Activated naive CD8-positive, alpha-beta T cell treated with anti-CD3 and anti-CD28 coated beads, Interleukin-2, amount 50 U/mL, for 24 hours (primary cell): ENCODE measurements around the gene CCAR1.
"Not testable (repeated sequence)": the region's sequence is repeated elsewhere in the genome, so short reads cannot be mapped to it uniquely, and the experiment has no call there.

Experiments
- ATAC-seq: fragments of 150-1000 bp; cut with Tn5 transposase; one replicate; pipeline ENCODE4 v1.10.0; 2021
- DNase-seq: peaks from one replicate; pipeline ENCODE4 v3.0.0; 2021
- H3K27ac Mint-ChIP-seq: one replicate; pipeline ENCODE4 v1.8.0; 2021; ENCODE audit warnings: mild to moderate bottlenecking, mixed read lengths
- H3K27me3 Mint-ChIP-seq: one replicate; pipeline ENCODE4 v1.8.0; 2021; ENCODE audit warnings: mixed read lengths
- H3K36me3 Mint-ChIP-seq: one replicate; pipeline ENCODE4 v1.8.0; 2021; ENCODE audit warnings: low read depth, mixed read lengths
- H3K4me1 Mint-ChIP-seq: one replicate; pipeline ENCODE4 v1.8.0; 2021; ENCODE audit warnings: mixed read lengths
- H3K4me3 Mint-ChIP-seq: one replicate; pipeline ENCODE4 v1.8.0; 2021; ENCODE audit warnings: mild to moderate bottlenecking, moderate library complexity, mixed read lengths
- H3K9me3 Mint-ChIP-seq: one replicate; pipeline ENCODE4 v1.8.0; 2021; ENCODE audit warnings: mixed read lengths

Gene CCAR1, protein sequence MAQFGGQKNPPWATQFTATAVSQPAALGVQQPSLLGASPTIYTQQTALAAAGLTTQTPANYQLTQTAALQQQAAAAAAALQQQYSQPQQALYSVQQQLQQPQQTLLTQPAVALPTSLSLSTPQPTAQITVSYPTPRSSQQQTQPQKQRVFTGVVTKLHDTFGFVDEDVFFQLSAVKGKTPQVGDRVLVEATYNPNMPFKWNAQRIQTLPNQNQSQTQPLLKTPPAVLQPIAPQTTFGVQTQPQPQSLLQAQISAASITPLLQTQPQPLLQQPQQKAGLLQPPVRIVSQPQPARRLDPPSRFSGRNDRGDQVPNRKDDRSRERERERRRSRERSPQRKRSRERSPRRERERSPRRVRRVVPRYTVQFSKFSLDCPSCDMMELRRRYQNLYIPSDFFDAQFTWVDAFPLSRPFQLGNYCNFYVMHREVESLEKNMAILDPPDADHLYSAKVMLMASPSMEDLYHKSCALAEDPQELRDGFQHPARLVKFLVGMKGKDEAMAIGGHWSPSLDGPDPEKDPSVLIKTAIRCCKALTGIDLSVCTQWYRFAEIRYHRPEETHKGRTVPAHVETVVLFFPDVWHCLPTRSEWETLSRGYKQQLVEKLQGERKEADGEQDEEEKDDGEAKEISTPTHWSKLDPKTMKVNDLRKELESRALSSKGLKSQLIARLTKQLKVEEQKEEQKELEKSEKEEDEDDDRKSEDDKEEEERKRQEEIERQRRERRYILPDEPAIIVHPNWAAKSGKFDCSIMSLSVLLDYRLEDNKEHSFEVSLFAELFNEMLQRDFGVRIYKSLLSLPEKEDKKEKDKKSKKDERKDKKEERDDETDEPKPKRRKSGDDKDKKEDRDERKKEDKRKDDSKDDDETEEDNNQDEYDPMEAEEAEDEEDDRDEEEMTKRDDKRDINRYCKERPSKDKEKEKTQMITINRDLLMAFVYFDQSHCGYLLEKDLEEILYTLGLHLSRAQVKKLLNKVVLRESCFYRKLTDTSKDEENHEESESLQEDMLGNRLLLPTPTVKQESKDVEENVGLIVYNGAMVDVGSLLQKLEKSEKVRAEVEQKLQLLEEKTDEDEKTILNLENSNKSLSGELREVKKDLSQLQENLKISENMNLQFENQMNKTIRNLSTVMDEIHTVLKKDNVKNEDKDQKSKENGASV

DNA sequence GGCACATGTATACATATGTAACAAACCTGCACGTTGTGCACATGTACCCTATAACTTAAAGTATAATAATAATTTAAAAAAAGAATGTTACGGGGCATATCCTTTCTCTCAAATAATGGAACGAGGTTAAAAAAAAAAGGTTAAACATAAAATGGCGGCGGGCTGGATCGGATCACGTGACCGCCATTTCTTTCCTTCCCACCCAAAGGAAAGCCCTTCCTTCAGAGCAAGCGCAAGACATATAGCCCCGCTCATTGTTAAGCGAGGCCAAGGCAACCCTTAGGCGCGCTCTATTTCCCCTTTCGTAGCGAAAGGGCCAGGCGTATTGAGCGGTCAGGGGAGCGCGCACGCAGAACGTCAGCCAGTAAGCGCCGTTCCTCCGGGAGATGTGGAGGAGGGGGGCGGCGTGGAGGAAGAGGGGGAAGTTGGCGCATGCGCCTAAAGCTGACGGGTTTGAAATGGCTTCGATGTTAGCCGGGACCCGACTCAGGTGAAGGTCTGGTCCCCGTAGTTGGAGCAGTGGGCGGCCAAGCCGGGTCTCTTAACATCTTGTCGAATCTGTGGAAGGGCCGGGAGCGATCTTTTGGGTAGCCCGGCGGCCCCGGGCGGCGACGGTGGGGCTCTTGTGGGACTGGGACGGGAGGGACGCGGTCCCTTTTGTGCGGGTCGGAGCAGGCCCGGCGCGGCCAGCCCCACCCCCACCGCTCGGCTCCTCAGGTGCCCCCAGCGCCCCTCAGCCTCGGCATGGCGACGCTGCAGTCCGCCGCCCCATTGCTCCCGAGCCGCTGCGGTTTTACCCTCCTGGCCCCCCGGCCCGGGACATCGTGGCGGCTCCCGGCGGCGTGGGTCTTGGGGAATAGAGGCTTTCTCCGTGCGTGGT is at the start of gene CCAR1:
Gene CCAR1 (plus strand): TSS at position 447 of the 880 bp plus-strand sequence. CDS start 1,266 bp downstream, outside the sequence.
- Mint-ChIP-seq H3K27ac (peak within 1 kb of the TSS; percentile 94), H3K27me3 (peaks cover 3% of the 10 kb centered on the region), H3K9me3 (no peaks in the 10 kb centered on the region), H3K4me1 (peaks cover 21% of the 10 kb centered on the region), H3K4me3 (peak within 1 kb of the TSS; percentile 87), H3K36me3 (peaks cover 31% of the 10 kb centered on the region)
- peak; percentile 100 for ATAC-seq
- DNase-seq = peak; percentile 98

GRCh38 chr10:68684413-68684812 is 36.6 kb upstream of the CCAR1 start:
- ATAC-seq (no peak), DNase-seq (no peak)
- Mint-ChIP-seq H3K4me3 (peak overlapping the region; percentile 54), H3K4me1 (peaks cover 4% of the 10 kb centered on the region), H3K27ac (peak overlapping the region; percentile 27), H3K27me3 (no peaks in the 10 kb centered on the region), H3K9me3 (no peaks in the 10 kb centered on the region), H3K36me3 (peaks cover 4% of the 10 kb centered on the region)

DNA sequence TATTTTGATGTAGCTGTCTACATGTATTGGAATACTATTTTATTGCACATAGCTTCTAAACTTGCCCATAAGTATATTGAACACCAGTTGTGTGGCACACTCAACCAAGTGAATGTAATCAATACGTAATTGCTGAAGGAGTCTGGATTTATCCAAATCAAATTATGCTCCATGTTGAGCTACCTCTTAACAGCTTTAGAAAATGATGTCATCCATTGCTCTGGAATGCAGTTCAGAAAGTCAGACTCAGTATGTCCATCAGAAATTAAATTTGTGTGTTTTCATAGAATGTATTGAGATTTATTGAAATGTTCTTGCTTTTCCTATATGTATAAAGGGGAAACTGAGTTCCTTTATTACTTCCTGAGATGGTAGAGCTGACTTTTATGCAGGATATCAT is 25.0 kb upstream of the CCAR1 start:
- Mint-ChIP-seq H3K36me3 (no peaks in the 10 kb centered on the region), H3K27me3 (no peaks in the 10 kb centered on the region), H3K4me1 (no peaks in the 10 kb centered on the region), H3K9me3 (no peaks in the 10 kb centered on the region), H3K27ac (no peak overlapping the region), H3K4me3 (no peak overlapping the region)
- no peak for DNase-seq
- no peak for ATAC-seq

GRCh38 chr10:68697106-68697505 is 23.9 kb upstream of the CCAR1 start:
- ATAC-seq = no peak

GRCh38 chr10:68700197-68700596 is 20.8 kb upstream of the CCAR1 start:
- no peak for ATAC-seq
- no peaks in the 10 kb centered on the region for H3K27me3 Mint-ChIP-seq
- no peaks in the 10 kb centered on the region for H3K36me3 Mint-ChIP-seq
- no peak overlapping the region for H3K27ac Mint-ChIP-seq
- DNase-seq = no peak
- no peaks in the 10 kb centered on the region for H3K9me3 Mint-ChIP-seq
- H3K4me3 Mint-ChIP-seq = no peak overlapping the region
- no peaks in the 10 kb centered on the region for H3K4me1 Mint-ChIP-seq

More at GRCh38 chr10:68697106-68697505, 23.9 kb upstream of the CCAR1 start:
- Mint-ChIP-seq H3K4me3 (no peak overlapping the region), H3K9me3 (no peaks in the 10 kb centered on the region), H3K36me3 (no peaks in the 10 kb centered on the region), H3K27me3 (no peaks in the 10 kb centered on the region), H3K4me1 (no peaks in the 10 kb centered on the region), H3K27ac (no peak overlapping the region)
- no peak for DNase-seq

DNA sequence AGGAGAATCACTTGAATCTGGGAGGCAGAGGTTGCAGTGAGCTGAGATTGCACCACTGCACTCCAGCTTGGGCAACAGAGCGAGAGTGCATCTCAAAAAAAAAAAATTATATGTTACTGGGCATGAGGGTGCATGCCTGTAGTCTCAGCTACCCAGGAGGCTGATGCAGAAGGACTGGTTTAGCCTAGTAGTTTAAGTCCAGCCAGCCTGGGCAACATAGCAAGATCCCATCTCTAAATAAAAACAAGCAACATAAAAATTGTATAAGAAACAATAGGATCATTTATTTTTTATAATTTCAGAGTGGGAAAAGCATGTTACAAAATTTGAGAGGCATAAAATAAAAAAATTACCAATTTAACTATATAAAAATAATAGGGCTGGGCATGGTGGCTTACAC is 15.5 kb upstream of the CCAR1 start:
- Mint-ChIP-seq H3K4me1 (no peaks in the 10 kb centered on the region), H3K27me3 (no peaks in the 10 kb centered on the region), H3K27ac (no peak overlapping the region), H3K36me3 (no peaks in the 10 kb centered on the region), H3K9me3 (no peaks in the 10 kb centered on the region), H3K4me3 (no peak overlapping the region)
- no peak for ATAC-seq
- DNase-seq = no peak

DNA sequence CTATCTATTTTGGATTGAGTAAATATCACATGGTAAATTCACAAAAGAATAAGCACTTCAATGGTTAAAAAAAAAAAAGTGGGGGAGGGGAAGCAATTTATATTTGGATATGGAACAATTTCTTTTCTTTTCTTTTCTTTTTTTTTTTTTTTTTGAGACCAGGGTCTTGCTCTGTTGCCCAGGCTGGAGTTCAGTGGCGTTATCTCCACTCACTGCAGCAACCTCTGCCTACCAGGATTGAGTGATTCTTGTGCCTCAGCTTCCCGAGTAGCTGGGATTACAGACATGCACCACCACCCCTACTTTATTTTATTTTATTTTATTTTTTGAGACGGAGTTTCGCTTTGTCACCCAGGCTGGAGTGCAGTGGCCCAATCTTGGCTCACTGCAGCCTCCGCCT is 12.1 kb upstream of the CCAR1 start:
- not testable (repeated sequence) for H3K4me1 Mint-ChIP-seq, H3K36me3 Mint-ChIP-seq, H3K27me3 Mint-ChIP-seq, H3K27ac Mint-ChIP-seq, H3K9me3 Mint-ChIP-seq, H3K4me3 Mint-ChIP-seq, DNase-seq, ATAC-seq

DNA sequence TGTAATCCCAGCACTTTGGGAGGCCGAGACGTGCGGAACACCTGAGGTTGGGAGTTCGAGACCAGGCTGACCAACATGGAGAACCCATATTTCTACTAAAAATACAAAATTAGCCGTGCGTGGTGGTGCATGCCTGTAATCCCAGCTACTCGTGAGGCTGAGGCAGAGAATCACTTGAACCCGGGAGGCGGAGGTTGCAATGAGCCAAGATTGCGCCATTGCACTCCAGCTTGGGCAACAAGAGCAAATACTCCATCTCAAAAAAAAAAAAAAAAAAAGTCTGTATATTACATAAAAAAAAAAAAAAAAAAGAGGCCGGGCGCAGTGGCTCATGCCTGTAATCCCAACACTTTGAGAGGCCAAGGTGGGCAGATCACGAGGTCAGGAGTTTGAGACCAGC is 8.0 kb upstream of the CCAR1 start:
- H3K9me3 Mint-ChIP-seq, H3K27ac Mint-ChIP-seq, H3K27me3 Mint-ChIP-seq, DNase-seq, ATAC-seq, H3K4me3 Mint-ChIP-seq, H3K4me1 Mint-ChIP-seq, H3K36me3 Mint-ChIP-seq: not testable (repeated sequence)

DNA sequence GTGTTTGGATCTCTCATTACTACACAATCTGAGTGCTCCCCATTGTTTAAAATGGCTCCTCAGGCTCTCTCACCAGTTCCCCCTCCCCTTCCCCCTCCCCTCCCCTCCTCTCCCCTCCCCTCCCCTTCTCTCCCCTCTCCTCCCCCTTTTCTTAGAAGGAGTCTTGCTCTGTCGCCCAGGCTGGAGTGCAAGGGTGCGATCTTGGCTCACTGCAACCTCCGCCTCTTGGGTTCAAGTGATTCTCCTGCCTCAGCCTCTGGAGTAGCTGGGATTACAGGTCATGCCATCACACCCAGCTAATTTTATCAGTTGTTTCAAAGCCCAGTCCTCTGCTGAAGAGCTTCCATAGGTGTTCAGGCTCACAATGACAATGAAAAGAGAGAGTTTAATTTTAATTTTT is 3.6 kb upstream of the CCAR1 start:
- no peaks in the 10 kb centered on the region for H3K9me3 Mint-ChIP-seq
- H3K27ac Mint-ChIP-seq = no peak overlapping the region
- peaks cover 12% of the 10 kb centered on the region for H3K4me1 Mint-ChIP-seq
- H3K4me3 Mint-ChIP-seq = no peak overlapping the region
- DNase-seq = no peak
- peaks cover 3% of the 10 kb centered on the region for H3K27me3 Mint-ChIP-seq
- peaks cover 9% of the 10 kb centered on the region for H3K36me3 Mint-ChIP-seq
- no peak for ATAC-seq

DNA sequence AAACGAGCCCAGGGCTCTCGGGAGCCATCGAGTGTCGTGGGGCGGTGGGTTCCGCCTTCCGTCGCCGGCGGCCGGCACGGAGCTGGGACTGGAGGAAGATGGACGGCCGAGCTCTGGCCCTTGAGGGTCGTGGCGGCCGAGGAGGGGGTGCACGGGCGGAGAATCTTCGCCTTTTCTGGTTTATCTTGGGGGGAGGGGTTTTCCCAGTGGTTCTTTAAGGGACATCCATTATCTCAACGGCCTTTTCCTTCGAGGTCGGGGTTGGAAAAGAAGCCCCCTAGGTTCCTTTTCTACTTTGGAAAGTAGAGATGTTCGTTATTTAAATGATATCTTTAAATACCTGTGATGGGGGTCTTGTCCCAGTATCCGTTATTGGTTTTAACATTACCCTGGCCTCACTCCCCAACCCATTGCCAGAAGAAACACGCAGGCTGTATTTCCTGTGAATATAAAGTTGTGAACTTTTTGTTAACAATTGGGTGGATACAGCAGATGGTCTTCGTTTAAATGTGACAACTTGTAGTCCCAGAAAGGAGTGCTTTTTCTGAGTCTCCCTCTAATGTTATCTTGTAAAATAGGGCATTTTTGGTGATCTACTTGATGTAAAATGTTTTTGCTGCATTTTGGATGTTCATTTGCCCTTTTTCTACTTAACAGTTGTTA is 765 bp downstream of the CCAR1 start:
- ATAC-seq (no peak), DNase-seq (no peak)
- H3K36me3 Mint-ChIP-seq = peaks cover 36% of the 10 kb centered on the region
- peaks cover 3% of the 10 kb centered on the region for H3K27me3 Mint-ChIP-seq
- peak overlapping the region; percentile 87 for H3K4me3 Mint-ChIP-seq
- H3K9me3 Mint-ChIP-seq = no peaks in the 10 kb centered on the region
- peak overlapping the region; percentile 94 for H3K27ac Mint-ChIP-seq
- peaks cover 21% of the 10 kb centered on the region for H3K4me1 Mint-ChIP-seq

- peaks cover 21% of the 10 kb centered on the region for H3K4me1 Mint-ChIP-seq
- H3K9me3 Mint-ChIP-seq = no peaks in the 10 kb centered on the region
- H3K4me3 Mint-ChIP-seq = no peak overlapping the region
- peaks cover 53% of the 10 kb centered on the region for H3K36me3 Mint-ChIP-seq
- no peak for DNase-seq
- H3K27ac Mint-ChIP-seq = no peak overlapping the region
- no peak for ATAC-seq
- H3K27me3 Mint-ChIP-seq = peaks cover 3% of the 10 kb centered on the region
Measured at GRCh38 chr10:68725016-68725415, 4.0 kb downstream of the CCAR1 start.

DNA sequence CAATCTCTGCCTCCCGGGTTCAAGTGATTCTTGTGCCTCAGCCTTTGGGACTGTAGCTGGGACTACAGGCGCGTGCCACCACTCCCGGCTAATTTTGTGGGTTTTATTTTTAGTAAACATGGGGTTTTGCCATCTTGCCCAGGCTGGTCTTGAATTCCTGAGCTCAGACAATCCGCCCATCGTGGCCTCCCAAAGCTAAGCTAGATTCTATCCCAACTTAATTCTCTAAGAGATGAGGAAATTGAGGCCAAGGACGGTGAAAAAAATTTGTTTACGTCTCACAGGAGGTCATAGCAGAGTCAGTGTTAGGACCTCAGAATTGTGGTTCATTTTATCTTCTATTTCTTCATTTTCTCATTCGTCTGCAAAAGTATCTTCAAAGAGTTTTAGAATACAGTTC is 6.1 kb downstream of the CCAR1 start:
- no peak for DNase-seq
- Mint-ChIP-seq H3K27ac (no peak overlapping the region), H3K4me1 (peaks cover 14% of the 10 kb centered on the region), H3K4me3 (no peak overlapping the region), H3K36me3 (peaks cover 57% of the 10 kb centered on the region), H3K9me3 (no peaks in the 10 kb centered on the region), H3K27me3 (no peaks in the 10 kb centered on the region)
- ATAC-seq = no peak

DNA sequence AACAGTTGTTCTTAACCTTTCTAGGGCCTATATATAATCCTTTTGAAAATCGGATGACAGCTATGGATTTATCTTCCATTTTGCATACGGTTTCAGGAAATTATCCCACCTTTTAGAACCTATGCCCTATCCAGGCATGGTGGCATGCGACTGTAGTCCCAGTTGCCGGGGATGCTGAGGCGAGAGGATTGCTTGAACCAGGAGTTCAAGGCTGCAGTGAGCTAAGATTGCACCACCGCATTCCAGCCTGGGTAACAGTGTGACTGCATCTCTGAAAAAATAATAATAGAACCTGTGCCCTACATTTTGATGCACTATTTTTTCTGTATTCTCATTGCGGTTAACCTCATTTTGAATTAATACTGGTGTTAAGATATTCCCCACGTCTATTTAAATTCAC is 11.6 kb downstream of the CCAR1 start:
- ATAC-seq = no peak
- no peaks in the 10 kb centered on the region for H3K9me3 Mint-ChIP-seq
- H3K27me3 Mint-ChIP-seq = no peaks in the 10 kb centered on the region
- no peak overlapping the region for H3K27ac Mint-ChIP-seq
- peaks cover 61% of the 10 kb centered on the region for H3K36me3 Mint-ChIP-seq
- no peak for DNase-seq
- no peak overlapping the region for H3K4me3 Mint-ChIP-seq
- peaks cover 2% of the 10 kb centered on the region for H3K4me1 Mint-ChIP-seq
